WERI-Rb-1 (cell line): Measurements from ENCODE around the gene CHRNA9.

Experiments
- DNase-seq: peaks from one replicate; pipeline ENCODE4 v3.0.0-alpha.2; 2020
- H3K27ac ChIP-seq: fragments of 250-450 bp; sonication (Bioruptor Pico); 2 replicates; pipeline ENCODE4 v1.5.1; 2020; ENCODE audit warnings: mild to moderate bottlenecking, moderate library complexity
- H3K27me3 ChIP-seq: fragments of 250-450 bp; sonication (Bioruptor Pico); 2 replicates; pipeline ENCODE4 v1.5.1; 2021; ENCODE audit warnings: mild to moderate bottlenecking, low read depth, moderate library complexity; ENCODE audit not compliant: insufficient read depth, severe bottlenecking
- H3K36me3 ChIP-seq: fragments of 250-450 bp; sonication (Bioruptor Pico); 2 replicates; pipeline ENCODE4 v1.5.1; 2020; ENCODE audit warnings: mild to moderate bottlenecking, moderate library complexity
- H3K4me3 ChIP-seq: 2 replicates; pipeline ENCODE4 v1.5.1; 2011; ENCODE audit warnings: low read depth, mild to moderate bottlenecking, control low read depth, low read length
- H3K9me3 ChIP-seq: fragments of 250-450 bp; sonication (Bioruptor Pico); 2 replicates; pipeline ENCODE4 v1.5.1; 2021; ENCODE audit warnings: mild to moderate bottlenecking, moderate library complexity; ENCODE audit not compliant: severe bottlenecking
- TF ChIP-seq, protein P1 (sequence below): IDR thresholded peaks from 2 replicates; pipeline ENCODE4 v1.5.1; 2011; ENCODE audit warnings: low read depth, mild to moderate bottlenecking, control low read depth, inconsistent platforms, low read length

CHRNA9 gene

DNA sequence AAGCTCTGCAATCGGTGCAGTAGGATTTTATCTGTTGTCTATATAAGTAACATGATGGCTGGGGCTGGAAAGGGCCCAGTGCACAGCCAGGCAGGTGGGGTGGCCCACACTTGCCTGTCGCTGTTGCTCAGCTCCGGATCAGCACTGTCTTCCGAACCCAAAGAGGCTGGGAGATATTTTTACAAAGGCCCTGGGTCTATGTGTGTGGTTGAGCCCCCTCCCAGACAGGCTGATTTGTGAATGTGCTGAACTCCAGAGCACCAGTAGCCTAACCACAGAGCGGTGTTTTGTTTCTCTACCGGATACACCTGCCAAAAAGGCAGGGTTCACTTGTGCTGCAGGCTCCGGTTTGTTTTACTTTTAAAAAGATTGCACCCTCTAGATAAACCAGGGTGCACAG, 33.5 kb upstream of the CHRNA9 start:
- DNase-seq, result no peak
- Histone ChIP-seq H3K9me3 (no peaks in the 10 kb centered on the region), H3K4me3 (no peak overlapping the region), H3K36me3 (no peaks in the 10 kb centered on the region), H3K27me3 (no peaks in the 10 kb centered on the region), H3K27ac (no peak overlapping the region)
- TF ChIP-seq, protein P1, sequence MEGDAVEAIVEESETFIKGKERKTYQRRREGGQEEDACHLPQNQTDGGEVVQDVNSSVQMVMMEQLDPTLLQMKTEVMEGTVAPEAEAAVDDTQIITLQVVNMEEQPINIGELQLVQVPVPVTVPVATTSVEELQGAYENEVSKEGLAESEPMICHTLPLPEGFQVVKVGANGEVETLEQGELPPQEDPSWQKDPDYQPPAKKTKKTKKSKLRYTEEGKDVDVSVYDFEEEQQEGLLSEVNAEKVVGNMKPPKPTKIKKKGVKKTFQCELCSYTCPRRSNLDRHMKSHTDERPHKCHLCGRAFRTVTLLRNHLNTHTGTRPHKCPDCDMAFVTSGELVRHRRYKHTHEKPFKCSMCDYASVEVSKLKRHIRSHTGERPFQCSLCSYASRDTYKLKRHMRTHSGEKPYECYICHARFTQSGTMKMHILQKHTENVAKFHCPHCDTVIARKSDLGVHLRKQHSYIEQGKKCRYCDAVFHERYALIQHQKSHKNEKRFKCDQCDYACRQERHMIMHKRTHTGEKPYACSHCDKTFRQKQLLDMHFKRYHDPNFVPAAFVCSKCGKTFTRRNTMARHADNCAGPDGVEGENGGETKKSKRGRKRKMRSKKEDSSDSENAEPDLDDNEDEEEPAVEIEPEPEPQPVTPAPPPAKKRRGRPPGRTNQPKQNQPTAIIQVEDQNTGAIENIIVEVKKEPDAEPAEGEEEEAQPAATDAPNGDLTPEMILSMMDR, result no peak

DNA sequence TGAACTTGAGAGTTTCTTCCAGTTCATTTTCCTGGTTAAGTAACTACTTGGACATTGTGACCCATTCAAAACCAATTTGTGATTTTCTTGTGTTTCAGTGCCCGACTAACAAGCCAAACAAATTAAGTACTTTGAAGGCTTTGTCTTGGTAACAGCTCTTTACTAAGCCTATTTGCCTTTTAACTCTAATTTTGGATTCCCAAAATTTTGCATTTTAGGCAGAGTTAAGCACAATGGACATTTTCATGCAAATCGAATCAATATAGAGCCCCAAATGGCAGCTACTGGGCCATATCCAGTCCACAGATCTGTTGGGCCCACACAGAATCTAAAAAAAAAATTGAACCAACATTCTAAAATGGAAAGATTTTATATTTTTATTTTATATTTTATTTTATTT, 31.4 kb upstream of the CHRNA9 start:
- TF ChIP-seq, protein P1, result no peak
- Histone ChIP-seq H3K9me3 (no peaks in the 10 kb centered on the region), H3K27ac (no peak overlapping the region), H3K36me3 (no peaks in the 10 kb centered on the region), H3K4me3 (no peak overlapping the region), H3K27me3 (no peaks in the 10 kb centered on the region)
- DNase-seq, result no peak

DNA sequence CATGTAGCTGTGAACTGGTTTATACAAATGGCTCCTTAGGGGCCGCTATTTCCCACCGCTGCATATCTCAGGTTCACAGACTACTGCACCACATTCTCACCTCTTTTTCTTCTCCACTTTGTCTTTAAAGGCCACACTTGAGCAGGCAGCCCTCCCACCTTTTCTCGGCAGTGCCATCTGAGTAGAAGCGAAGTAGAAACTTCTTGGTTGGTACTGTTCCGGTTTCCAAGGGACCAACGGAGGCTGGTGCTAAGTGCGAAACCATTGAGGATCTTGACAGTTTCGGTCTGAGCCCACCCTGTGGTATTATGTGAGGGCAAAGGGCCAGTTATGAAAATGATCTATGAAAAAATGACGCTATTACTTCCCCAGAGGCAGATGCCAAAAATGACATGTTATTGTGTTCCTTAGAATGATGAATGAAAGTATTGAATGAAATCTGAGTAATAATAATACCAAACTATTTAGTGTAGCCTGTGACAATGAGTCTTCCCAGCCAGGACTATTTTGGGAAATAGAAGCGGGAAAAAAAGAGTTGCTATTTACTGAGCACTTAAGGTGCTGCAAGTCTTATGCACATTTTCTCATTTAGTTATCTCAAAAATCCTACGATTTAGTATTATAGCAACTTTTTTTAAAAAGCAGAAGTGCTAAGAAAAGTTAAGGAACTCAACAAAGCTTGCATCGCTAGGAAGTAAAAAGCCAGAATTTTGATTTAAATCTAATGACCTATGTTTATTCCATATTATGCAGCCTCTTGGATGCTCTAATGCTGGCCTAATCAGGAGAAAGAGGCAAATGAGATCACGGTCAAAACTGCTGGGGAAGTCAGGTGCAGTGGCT, 29.6 kb upstream of the CHRNA9 start:
- no peaks in the 10 kb centered on the region for H3K36me3 ChIP-seq
- no peak for DNase-seq
- H3K27me3 ChIP-seq, result no peaks in the 10 kb centered on the region
- H3K4me3 ChIP-seq, result no peak overlapping the region
- H3K9me3 ChIP-seq, result no peaks in the 10 kb centered on the region
- TF ChIP-seq, protein P1, result no peak
- no peak overlapping the region for H3K27ac ChIP-seq

DNA sequence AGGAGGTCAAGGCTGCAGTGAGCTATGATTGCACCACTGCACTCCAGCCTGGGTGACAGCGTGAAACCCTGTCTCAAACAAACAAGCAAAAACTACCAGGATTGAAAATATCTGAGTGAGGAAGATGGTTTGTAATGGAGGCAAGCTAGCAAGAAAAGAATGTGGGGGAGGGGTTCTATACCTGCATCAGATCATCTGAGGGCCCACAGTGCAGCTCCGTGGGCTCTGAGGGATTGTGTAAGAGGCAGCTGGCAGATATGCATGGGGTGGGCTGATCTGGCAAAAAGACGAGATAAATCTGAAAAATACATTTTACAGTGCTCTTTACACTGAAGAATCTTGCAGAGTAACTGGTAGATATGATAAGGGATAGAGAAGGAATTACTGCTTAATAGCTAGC, 28.9 kb upstream of the CHRNA9 start:
- no peak overlapping the region for H3K4me3 ChIP-seq
- no peak for DNase-seq
- H3K27me3 ChIP-seq, result no peaks in the 10 kb centered on the region
- no peaks in the 10 kb centered on the region for H3K36me3 ChIP-seq
- TF ChIP-seq, protein P1, result no peak
- no peak overlapping the region for H3K27ac ChIP-seq
- H3K9me3 ChIP-seq, result no peaks in the 10 kb centered on the region

DNA sequence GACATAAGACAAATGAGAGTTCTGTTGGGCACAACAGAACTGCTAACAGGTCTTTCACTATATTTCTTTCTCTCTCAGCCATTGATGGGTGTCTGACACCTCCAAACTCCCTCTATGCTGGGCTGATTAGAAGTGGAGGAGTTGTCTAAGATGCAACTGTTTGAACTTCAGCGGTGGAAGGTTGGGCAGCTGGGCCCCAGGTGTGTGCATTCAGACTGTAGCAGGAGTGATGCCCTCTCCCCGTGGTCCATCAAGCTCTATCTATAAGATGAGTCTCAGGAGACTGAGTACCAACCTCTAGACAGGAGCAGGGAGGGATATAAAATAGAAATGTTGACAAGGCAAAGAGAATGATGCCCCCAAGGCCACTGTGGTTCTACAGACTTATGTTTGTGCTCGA, 28.2 kb upstream of the CHRNA9 start:
- Histone ChIP-seq H3K9me3 (no peaks in the 10 kb centered on the region), H3K4me3 (no peak overlapping the region), H3K36me3 (no peaks in the 10 kb centered on the region), H3K27ac (no peak overlapping the region), H3K27me3 (no peaks in the 10 kb centered on the region)
- no peak for DNase-seq
- TF ChIP-seq, protein P1, result no peak
